NCI-H128 (cell line): ENCODE data around the gene MAP3K5.
"Not testable (repeated sequence)": the region's sequence is repeated elsewhere in the genome, so short reads cannot be mapped to it uniquely, and the experiment has no call there.

Source experiments
- DNase-seq: peaks from one replicate; lab custom pipeline; 2025; ENCODE audit not compliant: unreplicated experiment; lab: John Stamatoyannopoulos, UW

The MAP3K5 gene

DNA sequence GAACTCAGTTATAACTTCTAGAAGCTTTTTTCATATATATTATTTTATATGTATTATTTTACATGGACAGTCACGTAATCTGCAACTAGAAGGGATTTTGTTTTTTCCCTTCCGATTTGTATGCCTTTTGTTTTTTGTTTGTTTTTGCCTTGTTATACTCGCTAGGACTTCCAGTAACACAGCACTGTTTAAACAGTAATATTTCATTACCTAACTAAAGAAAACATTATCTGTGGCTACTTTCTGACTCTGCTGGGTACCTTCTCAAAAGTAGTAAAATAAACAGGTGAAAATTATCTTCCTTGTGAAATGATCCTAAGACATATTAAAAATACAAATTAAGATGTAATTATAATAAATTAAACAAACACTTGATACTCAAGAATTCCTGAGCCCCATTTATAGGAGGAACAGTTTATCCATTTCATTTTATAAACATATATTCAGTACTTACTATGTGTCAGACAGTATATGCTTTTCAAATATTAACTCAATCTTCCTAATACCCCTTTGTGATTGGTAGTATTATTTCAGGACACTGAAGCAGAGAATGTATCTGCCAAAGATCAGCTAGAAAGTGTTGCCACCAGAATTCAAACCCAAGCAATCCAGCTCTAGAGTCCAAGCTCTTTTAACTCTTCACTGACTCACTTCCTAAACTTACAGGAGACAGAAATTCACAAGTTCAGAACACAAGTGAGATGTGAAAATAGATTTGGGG is 65.3 kb downstream of the MAP3K5 start:
- DNase-seq = no peak

DNA sequence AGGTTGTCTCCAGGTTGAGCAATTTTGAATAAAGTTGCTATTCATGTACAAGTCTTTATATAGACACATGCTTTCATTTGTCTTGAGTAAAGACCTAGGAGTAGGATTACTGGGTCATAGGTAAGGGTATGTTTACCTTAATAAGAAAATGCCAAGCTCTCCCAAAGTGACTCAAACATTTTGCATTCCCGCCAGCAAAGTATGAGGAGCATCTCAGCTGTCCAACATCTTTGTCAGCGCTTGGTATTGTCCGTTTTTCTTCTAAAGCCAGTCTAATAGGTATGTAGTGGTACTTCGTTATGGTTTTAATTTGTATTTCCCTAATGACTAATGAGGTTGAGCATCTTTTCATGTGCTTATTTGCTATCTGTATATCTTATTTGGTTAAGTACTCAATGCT is 67.2 kb downstream of the MAP3K5 start:
- DNase-seq = no peak

DNA sequence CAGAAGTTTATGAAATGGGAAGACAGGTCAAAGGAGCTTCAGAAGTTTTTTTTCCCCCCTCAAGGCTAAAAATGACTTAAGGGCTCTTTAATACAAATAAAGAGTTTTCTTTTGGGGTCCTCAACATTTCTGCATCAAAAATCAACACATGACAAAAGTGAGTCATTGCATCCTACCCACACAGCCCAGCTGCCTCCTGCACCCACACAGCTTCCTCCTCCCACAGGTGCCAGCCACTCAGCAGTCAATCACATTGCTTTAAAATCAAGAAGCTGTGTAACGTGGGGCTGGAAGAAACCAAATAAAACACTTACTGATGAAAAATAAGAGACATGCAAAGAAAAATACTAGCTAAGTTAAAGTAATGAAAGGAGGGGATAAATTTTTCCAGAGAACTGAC is 68.5 kb downstream of the MAP3K5 start:
- DNase-seq = no peak

DNA sequence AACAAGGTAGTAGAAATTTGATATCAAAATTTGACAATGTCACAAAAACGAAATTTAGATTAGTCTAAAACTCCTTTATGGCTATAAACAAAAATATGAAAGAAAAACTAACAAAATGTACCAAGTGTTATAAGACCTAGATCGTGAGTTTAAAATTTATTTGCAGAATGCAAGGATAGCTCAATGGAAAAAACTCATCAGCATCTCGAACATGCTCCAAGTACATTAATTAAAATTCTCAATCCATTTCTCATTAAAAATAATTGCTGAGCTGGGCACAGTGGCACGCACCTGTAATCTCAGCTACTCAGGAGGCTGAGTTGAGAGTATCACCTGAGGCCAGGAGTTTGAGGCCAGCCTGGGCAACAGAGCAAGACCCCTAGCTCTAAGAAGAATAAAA is 70.8 kb downstream of the MAP3K5 start:
- DNase-seq = no peak

DNA sequence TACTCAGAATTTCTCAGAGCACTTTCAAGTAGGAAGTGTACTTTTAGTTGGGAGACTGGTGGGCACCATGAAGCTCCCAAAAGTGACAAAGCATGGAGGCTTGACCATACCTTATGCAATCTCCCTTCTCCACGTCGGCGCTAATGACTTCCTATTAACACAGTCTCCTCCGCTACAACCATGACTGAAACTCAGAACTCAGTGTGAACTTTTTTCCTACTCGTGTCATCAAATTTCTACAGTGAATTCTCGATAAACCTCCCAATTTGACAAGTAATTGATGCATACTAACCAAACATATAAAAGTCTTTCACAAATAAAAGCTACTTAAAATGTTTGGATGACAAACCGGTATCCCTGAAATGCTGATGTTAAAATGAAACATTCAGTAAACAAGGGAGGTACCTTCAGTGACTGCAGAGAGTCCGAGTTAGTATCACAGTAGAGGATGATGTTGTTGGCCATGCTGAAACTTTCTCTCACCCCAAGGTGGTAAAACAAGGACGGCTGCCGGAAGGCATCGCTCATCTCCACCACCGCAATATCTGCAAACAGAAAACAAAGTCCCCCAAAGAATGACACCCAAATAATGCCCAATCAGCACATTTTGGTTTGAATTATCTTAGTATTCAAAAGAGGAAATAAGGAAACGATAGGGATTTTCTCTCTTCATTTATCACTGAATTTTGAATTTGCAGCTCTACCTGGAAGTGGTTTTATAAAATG is 72.1 kb downstream of the MAP3K5 start:
- no peak for DNase-seq

DNA sequence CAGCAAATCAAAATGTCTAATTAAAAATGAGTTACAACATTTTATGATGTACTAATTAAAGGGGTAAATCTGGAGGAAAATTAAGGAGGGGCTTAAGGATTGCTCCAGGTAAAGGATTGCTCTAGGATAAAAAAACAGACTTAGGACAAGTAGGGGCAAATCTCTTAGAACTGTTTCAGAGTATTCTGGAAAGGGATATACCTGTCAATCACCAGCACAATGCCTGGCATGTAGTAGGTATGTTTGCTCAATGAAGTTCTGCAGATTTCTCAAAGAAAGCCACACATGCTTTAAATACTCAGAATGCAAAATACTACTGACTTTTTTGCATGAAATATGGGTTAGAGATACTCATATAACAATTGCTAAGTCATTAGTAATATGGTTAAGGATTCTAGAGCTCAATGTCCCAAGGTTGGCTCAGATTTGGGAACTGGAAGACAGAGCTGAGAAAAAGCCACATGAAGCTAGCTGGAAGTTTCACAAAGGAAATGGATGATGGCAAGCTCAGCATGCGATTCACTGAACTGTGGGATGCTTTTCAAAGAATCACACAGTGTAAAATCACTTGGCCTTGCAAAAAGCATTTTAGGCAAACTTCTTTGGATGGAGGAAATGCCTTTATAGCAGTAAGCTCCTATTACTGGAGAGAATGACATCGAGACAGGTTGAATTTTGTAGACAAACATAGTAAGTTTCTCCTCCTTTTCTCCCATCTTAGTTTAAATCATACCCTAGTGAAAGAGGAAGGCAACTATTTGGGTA is 72.8 kb downstream of the MAP3K5 start:
- no peak for DNase-seq

DNA sequence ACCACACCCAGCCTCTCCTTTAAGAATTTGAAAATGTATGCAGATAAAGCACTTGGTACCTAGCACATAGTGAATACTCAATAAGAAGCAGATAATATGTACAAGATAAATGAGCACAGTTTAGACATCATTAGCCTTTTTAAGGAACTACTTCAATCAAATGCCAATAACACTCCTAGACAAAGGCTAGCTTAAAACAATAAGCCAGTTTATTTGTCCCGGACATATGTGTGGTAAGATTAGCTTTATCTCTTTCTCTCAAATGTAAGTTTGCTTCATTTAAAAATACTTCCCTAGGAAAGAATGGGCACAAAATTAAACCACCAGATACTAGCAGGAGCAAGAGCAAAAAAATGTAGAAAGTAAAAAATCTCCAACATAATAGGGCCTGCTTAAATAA is 73.8 kb downstream of the MAP3K5 start:
- no peak for DNase-seq

DNA sequence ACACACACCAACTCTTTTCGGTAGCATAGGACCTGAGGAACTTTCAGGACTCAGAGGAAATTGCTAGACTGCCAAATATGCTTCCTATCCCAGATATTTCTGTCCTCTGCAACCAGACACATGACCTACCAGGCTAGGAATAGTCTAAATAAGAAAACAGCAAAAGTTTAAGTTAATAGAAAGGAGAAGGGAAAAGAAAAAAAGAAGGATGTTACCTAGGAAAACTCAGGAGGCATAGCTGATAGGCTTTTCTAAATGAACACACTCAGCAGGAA is 74.6 kb downstream of the MAP3K5 start:
- DNase-seq = no peak

DNA sequence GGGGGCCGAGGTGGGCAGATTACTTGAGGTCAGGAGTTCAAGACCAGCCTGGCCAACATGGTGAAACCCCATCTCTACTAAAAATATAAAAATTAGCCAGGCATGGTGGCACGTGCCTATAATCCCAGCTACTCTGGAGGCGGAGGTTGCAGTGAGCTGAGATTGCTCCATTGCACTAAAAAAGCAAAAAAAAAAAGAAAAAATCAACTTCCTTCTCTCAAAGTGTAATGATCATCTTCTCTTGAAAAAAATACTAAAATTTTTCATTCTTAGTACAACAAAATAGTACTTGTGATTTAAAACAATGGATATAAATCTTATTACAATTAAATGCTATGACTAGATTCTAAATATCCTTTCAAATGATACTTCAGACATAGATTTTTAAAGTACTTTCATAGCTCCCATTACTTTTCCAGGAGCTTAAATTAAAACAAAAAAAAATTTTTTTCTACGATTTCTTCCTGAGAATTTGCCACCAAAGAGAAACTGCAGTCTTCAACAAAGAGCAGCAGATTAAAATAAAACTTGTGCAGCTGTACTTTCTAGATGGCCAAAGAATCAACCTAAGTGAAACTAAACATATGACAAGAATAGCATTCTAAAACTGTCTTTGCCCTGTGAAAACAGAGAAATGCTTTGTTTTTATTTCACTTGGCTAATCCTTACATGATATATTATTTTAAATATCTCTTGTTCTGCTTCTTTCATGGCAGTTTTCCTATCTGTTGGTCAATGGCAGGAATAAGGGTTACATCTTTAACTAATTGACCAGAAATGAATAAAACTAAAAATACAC is 75.2 kb downstream of the MAP3K5 start:
- no peak for DNase-seq

DNA sequence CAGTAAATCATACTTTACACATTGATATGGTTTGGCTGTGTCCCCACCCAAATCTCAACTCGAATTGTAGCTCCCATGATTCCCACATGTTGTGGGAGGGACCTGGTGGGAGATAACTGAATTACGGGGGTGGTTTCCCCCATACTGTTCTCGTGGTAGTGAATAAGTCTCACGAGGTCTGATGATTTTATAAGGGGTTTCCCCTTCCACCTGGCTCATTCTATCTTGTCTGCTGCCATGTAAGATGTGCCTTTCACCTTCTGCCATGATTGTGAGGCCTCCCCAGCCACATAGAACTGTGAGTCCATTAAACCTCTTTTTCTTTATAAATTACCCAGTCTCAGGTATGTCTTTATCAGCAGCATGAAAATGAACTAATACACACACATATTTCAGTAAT is 79.6 kb downstream of the MAP3K5 start:
- not testable (repeated sequence) for DNase-seq

DNA sequence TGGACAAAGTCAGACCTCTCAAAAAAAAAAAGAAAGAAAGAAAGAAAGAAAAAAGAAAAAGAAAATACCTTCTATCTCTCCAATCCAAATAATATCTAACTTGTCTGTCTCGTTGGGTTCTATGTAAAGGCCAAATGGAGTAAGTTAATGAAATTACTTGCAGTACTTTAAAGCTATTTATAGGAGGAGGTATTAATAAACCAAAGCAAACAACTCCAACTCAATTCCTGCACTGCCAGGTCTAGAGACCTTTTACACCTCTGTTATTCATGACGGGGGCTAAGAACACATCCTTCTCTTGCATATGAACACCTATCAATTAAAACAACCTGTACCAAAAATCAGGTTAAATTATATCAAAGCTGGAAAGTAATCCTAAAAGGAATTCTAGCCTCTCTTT is 80.6 kb downstream of the MAP3K5 start:
- no peak for DNase-seq

DNA sequence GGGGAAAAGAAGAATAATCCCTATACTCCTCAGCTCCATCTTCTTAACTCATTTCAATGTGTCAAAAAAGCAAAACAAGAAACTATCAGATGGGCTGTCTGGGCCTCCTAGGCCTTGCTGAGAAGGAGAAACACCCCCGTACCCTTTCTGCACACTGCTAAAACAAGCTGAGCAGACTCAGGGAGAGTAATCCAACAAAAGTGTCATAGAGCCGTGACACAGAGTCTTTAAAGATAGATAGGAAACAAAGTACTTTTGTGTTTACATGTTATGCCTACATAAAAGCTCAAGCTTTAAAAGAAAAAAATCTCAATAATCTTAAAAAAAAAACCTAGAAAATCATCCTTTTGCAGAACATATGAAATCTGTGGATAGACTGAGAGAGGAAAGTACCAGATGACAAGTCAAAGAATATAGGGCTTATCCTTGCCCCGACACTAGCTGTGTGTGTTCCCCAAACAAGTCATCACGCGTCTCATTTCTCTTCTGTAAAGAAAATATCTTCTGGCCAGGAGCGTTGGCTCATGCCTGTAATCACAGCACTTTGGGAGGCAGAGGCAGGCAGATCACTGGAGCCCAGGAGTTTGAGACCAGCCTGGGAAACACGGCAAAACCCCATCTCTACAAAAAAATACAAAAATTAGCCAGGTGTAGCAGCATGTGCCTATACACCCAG is 81.3 kb downstream of the MAP3K5 start:
- no peak for DNase-seq

DNA sequence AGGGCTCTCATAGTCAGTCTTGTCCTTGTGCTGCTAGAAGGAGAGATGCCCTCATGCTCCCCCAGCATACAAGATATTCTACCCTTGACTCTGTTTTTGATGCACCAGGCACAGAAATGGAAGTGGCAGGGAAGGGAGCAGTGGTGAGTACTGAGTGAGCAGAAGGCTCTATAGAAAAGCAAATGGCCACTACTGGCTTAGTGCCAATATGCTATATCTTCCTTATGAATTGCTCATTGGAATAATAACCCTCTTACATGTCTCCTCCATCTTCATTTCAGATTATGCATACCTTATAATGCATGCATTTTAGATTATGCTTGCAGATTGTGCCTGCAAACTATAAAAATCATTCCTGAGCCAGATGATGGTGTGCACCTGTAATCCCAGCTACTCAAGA is 82.8 kb downstream of the MAP3K5 start:
- no peak for DNase-seq

DNA sequence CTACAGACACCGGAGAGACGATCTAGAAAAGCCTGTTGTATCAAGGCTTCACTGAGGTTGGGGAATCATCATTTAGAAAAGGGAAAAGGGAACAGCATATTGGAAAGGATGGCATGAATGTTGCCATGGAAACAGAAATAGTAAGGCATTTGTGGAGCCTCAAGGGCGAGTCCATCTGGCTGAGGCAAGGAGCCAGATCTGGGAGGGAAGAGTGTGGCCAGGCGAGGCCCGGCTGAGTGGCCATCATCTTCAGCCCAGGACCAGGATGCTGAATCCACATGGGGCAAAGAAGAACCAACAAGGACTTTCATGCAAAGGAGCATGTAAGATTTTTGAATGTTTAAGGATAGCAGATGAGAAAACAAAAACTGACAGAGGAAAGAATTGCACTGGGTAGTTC is 85.8 kb downstream of the MAP3K5 start:
- no peak for DNase-seq

DNA sequence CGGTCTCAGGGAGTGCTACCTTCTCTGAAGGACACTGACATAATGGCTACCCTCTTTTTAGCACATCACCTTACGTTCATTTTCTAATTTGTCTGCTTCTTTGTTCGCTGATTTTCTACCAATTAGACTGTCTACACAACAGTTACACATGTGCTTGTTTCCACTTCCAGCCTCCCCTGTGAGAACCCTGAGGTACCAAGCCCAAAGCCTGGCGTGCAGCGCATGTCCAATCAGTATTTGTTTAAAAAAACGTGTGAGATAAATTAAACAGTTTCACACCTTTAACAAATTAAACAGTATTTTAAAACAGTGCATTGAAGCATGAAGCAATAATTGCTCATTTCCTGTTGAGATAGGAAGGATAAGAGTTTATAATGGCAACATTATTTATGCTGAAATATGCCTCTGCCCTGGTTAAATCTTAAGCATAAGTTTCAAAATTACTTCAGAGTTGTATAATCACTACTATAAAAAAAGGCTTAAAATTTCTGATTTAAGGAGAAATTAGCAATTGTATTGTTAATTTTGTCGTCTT is 88.9 kb downstream of the MAP3K5 start:
- no peak for DNase-seq

DNA sequence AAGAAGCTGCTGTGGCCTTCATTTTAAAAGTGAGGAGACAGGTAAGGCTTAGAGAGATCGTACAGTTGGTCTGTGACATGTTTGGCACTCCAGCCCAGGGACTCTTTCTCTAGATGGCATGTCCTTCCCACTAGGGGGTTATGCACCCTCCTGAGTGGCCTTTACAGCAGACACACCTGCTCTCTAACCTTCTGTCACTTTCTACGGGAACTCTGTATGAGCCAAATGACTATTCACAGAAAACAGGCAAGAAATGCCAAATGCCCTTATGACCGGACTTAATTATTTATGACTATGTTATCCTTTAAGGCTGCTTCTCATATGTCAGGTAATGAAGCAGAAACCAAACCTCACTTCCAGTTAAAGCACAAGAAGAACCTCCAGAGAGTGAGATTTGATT is 91.2 kb downstream of the MAP3K5 start:
- DNase-seq = no peak

DNA sequence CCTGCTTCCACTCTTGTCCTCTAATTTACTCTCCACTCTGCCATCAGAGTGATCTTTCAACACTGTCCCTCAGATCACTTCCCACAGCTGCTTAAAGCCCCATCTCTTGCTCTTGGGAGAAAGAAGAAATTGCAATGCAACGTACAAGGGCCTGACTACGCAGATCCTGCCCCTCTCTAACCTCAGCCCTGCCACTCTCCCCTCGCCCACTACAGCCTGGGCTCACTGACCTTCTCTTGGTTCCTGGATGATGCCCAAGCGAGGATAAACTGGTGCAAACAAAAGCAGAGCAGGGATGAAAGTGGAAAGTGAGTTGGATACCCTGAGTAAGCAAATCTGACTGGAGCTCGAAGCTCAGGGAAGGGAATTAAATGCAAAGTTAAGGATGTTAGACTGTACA is 92.9 kb downstream of the MAP3K5 start:
- no peak for DNase-seq

DNA sequence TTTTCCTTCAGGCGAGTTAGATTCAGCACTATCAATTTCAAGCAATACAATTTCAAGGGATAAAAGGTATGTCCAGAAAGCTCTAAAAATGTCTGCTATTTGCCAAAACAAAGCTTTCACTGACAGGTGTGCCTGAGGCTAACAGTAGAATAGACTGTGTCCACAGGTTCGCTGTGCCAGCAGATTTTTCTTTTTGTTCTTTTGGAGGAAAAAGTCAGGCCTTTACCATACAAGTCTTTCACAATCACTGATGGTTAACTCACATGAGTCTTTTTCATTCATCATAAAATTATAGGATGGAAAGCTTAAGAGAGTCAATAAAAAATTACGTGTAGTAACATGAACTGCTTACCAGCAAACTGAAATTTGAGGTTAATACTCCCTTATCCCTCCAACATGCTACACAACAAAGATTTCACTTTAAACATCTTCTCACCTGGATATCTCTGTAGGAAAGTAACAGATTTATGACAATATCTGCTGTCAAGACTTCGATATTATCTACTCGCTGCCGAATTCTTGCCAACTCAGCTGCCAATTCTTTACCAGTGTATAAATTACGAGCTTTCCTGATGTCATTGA is 95.4 kb downstream of the MAP3K5 start:
- no peak for DNase-seq

DNA sequence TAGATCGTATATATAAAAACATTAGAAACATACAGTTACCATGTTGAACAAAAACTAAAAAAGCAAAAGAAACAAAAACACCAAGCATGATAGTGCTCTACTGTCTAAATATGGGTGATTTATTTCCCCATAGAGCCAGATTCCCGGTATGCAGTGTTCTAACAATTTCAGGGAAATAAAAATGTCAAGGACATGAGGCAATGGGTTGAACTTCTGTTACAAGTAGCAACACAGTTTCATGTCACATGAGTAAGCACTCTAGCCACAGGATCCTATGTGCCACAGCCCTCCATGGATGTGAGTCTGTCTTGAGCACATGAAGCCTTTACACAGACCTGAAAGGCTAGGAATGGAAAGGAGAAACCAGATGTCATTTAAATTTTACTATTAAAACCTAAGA is 96.0 kb downstream of the MAP3K5 start:
- no peak for DNase-seq

DNA sequence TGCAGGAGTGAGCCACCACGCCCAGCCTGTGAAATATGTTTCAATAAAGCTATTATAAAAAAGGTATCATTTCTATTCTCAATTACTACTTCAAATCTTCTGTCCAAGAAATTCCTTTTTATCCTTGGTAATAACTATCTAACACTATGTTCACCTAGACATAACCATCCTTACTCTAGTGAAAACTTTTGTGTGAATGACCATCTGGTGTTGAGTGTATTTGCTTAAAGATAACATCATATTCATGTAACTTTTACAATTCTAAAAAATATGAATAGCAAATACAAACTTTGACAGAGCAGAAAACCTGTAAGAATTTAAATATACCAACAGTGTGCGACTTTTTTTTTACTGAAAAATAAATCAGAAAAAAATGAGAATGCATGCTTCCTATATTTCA is 96.9 kb downstream of the MAP3K5 start:
- DNase-seq = no peak
